Measurements from ENCODE around the gene BRMS1L. TPM values are rescaled to one million over a fixed set of nuclear protein-coding genes. Genes with fewer than 3 reads are reported as not detected.
A peak's percentile ranks its signal among the peaks of the same experiment; 100 is the strongest.

Gene BRMS1L
- total and polyA plus RNA-seq, 9 of the 15 experiments (the other 6 are each of a cell fraction or from before 2014, with no cell fraction given): 1.2 to 4.7 (median 3.3) TPM

DNA sequence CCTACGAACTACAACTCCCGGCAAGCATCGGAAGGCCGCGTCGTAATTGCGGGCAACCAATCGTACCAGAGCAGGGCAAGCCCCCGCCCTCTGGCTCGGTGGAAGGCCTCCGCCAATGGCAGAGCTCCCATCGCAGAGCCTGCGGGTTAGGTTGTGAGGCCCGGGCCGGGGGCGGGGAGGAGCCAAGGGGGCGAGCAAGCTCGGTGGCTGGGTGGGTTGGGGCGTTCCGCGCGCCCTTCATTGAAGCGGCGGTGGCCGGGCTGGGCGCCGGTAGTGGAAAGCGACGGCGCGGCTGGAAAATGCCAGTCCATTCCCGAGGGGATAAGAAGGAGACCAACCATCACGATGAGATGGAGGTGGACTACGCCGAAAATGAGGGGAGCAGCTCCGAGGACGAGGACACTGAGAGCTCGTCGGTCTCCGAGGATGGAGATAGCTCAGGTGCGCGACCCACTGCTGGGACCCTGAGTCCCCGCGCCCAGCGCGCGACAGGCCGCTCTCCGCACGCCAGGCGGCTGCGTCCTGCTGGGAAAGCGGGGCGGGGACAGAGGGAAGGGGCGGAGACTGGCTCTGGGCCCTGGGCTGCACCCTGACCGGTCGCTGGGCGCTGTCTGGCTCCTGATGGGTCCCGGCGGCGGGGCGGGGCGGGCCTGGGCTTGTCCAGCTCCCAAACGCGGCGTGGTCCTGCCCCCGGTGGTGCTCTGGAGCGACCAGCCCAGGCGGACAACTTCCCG is at the start of gene BRMS1L (continued):
- TF ChIP-seq, protein P1, sequence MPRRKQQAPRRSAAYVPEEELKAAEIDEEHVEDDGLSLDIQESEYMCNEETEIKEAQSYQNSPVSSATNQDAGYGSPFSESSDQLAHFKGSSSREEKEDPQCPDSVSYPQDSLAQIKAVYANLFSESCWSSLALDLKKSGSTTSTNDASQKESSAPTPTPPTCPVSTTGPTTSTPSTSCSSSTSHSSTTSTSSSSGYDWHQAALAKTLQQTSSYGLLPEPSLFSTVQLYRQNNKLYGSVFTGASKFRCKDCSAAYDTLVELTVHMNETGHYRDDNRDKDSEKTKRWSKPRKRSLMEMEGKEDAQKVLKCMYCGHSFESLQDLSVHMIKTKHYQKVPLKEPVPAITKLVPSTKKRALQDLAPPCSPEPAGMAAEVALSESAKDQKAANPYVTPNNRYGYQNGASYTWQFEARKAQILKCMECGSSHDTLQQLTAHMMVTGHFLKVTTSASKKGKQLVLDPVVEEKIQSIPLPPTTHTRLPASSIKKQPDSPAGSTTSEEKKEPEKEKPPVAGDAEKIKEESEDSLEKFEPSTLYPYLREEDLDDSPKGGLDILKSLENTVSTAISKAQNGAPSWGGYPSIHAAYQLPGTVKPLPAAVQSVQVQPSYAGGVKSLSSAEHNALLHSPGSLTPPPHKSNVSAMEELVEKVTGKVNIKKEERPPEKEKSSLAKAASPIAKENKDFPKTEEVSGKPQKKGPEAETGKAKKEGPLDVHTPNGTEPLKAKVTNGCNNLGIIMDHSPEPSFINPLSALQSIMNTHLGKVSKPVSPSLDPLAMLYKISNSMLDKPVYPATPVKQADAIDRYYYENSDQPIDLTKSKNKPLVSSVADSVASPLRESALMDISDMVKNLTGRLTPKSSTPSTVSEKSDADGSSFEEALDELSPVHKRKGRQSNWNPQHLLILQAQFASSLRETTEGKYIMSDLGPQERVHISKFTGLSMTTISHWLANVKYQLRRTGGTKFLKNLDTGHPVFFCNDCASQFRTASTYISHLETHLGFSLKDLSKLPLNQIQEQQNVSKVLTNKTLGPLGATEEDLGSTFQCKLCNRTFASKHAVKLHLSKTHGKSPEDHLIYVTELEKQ (CRISPR knock-in tag; IDR thresholded peaks at IDR 0.05): no peak
- TF ChIP-seq TAL1 (IDR thresholded peaks at IDR 0.05) (no peak), POLR2A (conservative IDR thresholded peaks at IDR 0.05) (peak; percentile 94), KAT8 (IDR thresholded peaks at IDR 0.05; ENCODE audit: low read depth) (no peak), HEY1 (CRISPR knock-in tag; IDR thresholded peaks at IDR 0.05; ENCODE audit: borderline replicate concordance) (no peak), TEAD4 (IDR thresholded peaks at IDR 0.05; ENCODE audit: low read length) (0 out of 2 replicates have a peak, but pooled peaks have one; percentile 4), TEAD4 (CRISPR knock-in tag; IDR thresholded peaks at IDR 0.05; ENCODE audit: borderline replicate concordance) (no peak), EGR1 (conservative IDR thresholded peaks at IDR 0.05) (peak; percentile 76), ARHGAP35 (IDR thresholded peaks at IDR 0.05; ENCODE audit: partially characterized antibody) (no peak), ZNF586 (CRISPR knock-in tag; conservative IDR thresholded peaks at IDR 0.05) (no peak), LEF1 (IDR thresholded peaks at IDR 0.05) (no peak)
- TF ChIP-seq, protein P2, sequence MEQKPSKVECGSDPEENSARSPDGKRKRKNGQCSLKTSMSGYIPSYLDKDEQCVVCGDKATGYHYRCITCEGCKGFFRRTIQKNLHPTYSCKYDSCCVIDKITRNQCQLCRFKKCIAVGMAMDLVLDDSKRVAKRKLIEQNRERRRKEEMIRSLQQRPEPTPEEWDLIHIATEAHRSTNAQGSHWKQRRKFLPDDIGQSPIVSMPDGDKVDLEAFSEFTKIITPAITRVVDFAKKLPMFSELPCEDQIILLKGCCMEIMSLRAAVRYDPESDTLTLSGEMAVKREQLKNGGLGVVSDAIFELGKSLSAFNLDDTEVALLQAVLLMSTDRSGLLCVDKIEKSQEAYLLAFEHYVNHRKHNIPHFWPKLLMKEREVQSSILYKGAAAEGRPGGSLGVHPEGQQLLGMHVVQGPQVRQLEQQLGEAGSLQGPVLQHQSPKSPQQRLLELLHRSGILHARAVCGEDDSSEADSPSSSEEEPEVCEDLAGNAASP (IDR thresholded peaks at IDR 0.05): no peak
- TF ChIP-seq, protein P3, sequence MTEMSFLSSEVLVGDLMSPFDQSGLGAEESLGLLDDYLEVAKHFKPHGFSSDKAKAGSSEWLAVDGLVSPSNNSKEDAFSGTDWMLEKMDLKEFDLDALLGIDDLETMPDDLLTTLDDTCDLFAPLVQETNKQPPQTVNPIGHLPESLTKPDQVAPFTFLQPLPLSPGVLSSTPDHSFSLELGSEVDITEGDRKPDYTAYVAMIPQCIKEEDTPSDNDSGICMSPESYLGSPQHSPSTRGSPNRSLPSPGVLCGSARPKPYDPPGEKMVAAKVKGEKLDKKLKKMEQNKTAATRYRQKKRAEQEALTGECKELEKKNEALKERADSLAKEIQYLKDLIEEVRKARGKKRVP (CRISPR knock-in tag; IDR thresholded peaks at IDR 0.05): no peak
- TF ChIP-seq, protein P4, sequence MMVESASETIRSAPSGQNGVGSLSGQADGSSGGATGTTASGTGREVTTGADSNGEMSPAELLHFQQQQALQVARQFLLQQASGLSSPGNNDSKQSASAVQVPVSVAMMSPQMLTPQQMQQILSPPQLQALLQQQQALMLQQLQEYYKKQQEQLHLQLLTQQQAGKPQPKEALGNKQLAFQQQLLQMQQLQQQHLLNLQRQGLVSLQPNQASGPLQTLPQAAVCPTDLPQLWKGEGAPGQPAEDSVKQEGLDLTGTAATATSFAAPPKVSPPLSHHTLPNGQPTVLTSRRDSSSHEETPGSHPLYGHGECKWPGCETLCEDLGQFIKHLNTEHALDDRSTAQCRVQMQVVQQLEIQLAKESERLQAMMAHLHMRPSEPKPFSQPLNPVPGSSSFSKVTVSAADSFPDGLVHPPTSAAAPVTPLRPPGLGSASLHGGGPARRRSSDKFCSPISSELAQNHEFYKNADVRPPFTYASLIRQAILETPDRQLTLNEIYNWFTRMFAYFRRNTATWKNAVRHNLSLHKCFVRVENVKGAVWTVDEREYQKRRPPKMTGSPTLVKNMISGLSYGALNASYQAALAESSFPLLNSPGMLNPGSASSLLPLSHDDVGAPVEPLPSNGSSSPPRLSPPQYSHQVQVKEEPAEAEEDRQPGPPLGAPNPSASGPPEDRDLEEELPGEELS (CRISPR knock-in tag; IDR thresholded peaks at IDR 0.05; ENCODE audit: borderline replicate concordance): no peak
- TF ChIP-seq, protein P5, sequence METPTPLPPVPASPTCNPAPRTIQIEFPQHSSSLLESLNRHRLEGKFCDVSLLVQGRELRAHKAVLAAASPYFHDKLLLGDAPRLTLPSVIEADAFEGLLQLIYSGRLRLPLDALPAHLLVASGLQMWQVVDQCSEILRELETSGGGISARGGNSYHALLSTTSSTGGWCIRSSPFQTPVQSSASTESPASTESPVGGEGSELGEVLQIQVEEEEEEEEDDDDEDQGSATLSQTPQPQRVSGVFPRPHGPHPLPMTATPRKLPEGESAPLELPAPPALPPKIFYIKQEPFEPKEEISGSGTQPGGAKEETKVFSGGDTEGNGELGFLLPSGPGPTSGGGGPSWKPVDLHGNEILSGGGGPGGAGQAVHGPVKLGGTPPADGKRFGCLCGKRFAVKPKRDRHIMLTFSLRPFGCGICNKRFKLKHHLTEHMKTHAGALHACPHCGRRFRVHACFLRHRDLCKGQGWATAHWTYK (CRISPR knock-in tag; IDR thresholded peaks at IDR 0.05): no peak

Measured in K562 (cell line).